CD4-positive, alpha-beta T cell (primary cell): ENCODE results near the gene MFSD6. TPM values are rescaled to one million over a fixed set of nuclear protein-coding genes. Genes with fewer than 3 reads are reported as not detected.

ENCODE experiments used
- ATAC-seq: fragments of 200-7000 bp; cut with Tn5 transposase; one replicate; pipeline ENCODE4 v1.10.0; 2022; ENCODE audit warnings: mild to moderate bottlenecking; ENCODE audit not compliant: poor library complexity
- CTCF ChIA-PET: fragments of 350-600 bp; sonication (Branson Sonifier 250); formaldehyde crosslinking; loops from one replicate; lab custom pipeline; 2021; ENCODE audit warnings: antibody characterized with exemption, inconsistent platforms; lab: Charles Lee
- POLR2A ChIA-PET: fragments of 350-600 bp; sonication (Branson Sonifier 250); formaldehyde crosslinking; loops from one replicate; lab custom pipeline; 2021; ENCODE audit warnings: antibody characterized with exemption, inconsistent platforms; lab: Charles Lee
- DNase-seq, 14 experiments: peaks; one replicate each; pipeline ENCODE4 v3.0.0-alpha.2; 2013 to 2020; ENCODE audit warnings: mixed read lengths in 2 of 14
- H3K27ac ChIP-seq, 2 donors: one replicate each; pipeline versions ENCODE4 v1.5.1 to v1.7.0; 2013; ENCODE audit warnings: low read length in 2 of 2, low read depth in 1 of 2, mild to moderate bottlenecking in 1 of 2
- H3K27me3 ChIP-seq, 2 experiments: 1 replicate in 1 of 2; 2 replicates in 1 of 2; pipeline versions ENCODE4 v1.6.1 to v1.7.0; 2013; ENCODE audit warnings: low read length in 2 of 2, control low read depth in 1 of 2, mild to moderate bottlenecking in 1 of 2, moderate library complexity in 1 of 2; ENCODE audit not compliant: insufficient read depth in 2 of 2, control insufficient read depth in 1 of 2
- H3K36me3 ChIP-seq: one replicate; pipeline ENCODE4 v1.6.1; 2013; ENCODE audit warnings: low read length, control low read depth; ENCODE audit not compliant: insufficient read depth
- H3K4me1 ChIP-seq: one replicate; pipeline ENCODE4 v1.6.1; 2013; ENCODE audit warnings: low read length, control low read depth; ENCODE audit not compliant: insufficient read depth
- H3K4me3 ChIP-seq: one replicate; pipeline ENCODE4 v1.5.1; 2013; ENCODE audit warnings: mild to moderate bottlenecking, low read length, moderate library complexity
- H3K9me3 ChIP-seq, 2 experiments: 1 replicate in 1 of 2; 2 replicates in 1 of 2; pipeline versions ENCODE4 v1.6.1 to v1.7.0; 2013; ENCODE audit warnings: low read length in 2 of 2, mild to moderate bottlenecking in 2 of 2, control low read depth in 1 of 2, moderate library complexity in 1 of 2; ENCODE audit not compliant: control insufficient read depth in 1 of 2, insufficient read depth in 1 of 2
- H3K27ac Mint-ChIP-seq: one replicate; pipeline ENCODE4 v1.8.0; 2020; ENCODE audit warnings: mixed read lengths
- H3K27me3 Mint-ChIP-seq: one replicate; pipeline ENCODE4 v1.8.0; 2021; ENCODE audit warnings: mixed read lengths
- H3K36me3 Mint-ChIP-seq: one replicate; pipeline ENCODE4 v1.8.0; 2021; ENCODE audit warnings: low read depth, mixed read lengths
- H3K4me1 Mint-ChIP-seq: one replicate; pipeline ENCODE4 v1.8.0; 2021; ENCODE audit warnings: low read depth, mixed read lengths
- H3K4me3 Mint-ChIP-seq: one replicate; pipeline ENCODE4 v1.8.0; 2020; ENCODE audit warnings: mild to moderate bottlenecking, mixed read lengths
- H3K9me3 Mint-ChIP-seq: one replicate; pipeline ENCODE4 v1.8.0; 2020; ENCODE audit warnings: mixed read lengths
- intact Hi-C, 2 experiments: fragments of 100-400 bp; cut with DNase I in 1 of 2; cut with micrococcal nuclease in 1 of 2; formaldehyde crosslinking; loops; one replicate each; pipeline versions ENCODE4 v1.15.1 to v1.9.0; 2023 to 2025; cut with DNase I, micrococcal nuclease
- total RNA-seq, 174 experiments: library from RNA in 2 of 174; stranded (reverse) in 2 of 174; gene quantifications; one replicate each; pipeline ENCODE4 v1.2.3 and lab custom pipeline; 2021 to 2026
- TF ChIP-seq, protein P1 (sequence below): fragments of 200-600 bp; IDR thresholded peaks from one replicate; pipeline ENCODE4 v1.8.0; 2022; ENCODE audit warnings: antibody characterized with exemption, mild to moderate bottlenecking

The MFSD6 gene
- total RNA-seq, 2 experiments from 2014 or later: 41.2 to 47.8 TPM

- Histone ChIP-seq H3K27me3 (no peaks in the 10 kb centered on the region), H3K4me1 (peaks cover 41% of the 10 kb centered on the region), H3K4me3 (no peak overlapping the region), H3K27ac (no peak overlapping the region), H3K9me3 (no peaks in the 10 kb centered on the region), H3K36me3 (peaks cover 1% of the 10 kb centered on the region)
- TF ChIP-seq, protein P1, sequence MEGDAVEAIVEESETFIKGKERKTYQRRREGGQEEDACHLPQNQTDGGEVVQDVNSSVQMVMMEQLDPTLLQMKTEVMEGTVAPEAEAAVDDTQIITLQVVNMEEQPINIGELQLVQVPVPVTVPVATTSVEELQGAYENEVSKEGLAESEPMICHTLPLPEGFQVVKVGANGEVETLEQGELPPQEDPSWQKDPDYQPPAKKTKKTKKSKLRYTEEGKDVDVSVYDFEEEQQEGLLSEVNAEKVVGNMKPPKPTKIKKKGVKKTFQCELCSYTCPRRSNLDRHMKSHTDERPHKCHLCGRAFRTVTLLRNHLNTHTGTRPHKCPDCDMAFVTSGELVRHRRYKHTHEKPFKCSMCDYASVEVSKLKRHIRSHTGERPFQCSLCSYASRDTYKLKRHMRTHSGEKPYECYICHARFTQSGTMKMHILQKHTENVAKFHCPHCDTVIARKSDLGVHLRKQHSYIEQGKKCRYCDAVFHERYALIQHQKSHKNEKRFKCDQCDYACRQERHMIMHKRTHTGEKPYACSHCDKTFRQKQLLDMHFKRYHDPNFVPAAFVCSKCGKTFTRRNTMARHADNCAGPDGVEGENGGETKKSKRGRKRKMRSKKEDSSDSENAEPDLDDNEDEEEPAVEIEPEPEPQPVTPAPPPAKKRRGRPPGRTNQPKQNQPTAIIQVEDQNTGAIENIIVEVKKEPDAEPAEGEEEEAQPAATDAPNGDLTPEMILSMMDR: no peak
- H3K9me3 Mint-ChIP-seq: no peaks in the 10 kb centered on the region
- CTCF ChIA-PET: no interaction called here
- peak overlapping the region; percentile 75 for H3K27ac Mint-ChIP-seq
- ATAC-seq: no peak
- peaks cover 84% of the 10 kb centered on the region for H3K4me1 Mint-ChIP-seq
- POLR2A ChIA-PET: interaction anchor here (1.5 kb wide), 1 partner anchor 469 kb away, joined by 3 read pairs; no protein-coding TSS in a partner anchor
- H3K36me3 Mint-ChIP-seq: peaks cover 17% of the 10 kb centered on the region
- H3K27me3 Mint-ChIP-seq: no peaks in the 10 kb centered on the region
- DNase-seq: no peak
- peak overlapping the region; percentile 2 for H3K4me3 Mint-ChIP-seq
- intact Hi-C loops: no loop called here
Observed at GRCh38 chr2:190412966-190413365, 4.8 kb downstream of the MFSD6 start.

DNA sequence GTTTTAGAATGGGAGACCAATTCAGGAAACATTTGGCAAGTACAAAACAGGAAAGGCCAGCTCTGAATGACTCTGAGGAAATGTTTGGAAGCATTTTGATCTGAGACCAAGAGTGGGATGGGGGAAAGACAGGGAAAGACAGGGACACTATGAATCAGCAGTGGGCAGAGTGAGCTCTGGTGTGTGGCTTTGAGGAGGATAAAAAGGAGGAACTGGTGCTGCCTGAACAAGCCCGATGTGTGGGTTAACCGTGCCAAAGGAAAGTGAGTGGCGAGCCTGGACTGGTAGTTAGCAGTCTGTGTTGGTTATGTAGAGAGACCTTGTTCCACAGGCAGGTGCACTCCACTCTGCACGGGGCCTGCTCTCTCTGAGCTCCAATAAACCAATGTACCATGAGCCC lies 5.3 kb downstream of the MFSD6 start:
- H3K9me3 Mint-ChIP-seq: no peaks in the 10 kb centered on the region
- Histone ChIP-seq H3K36me3 (peaks cover 5% of the 10 kb centered on the region), H3K27me3 (no peaks in the 10 kb centered on the region), H3K9me3 (no peaks in the 10 kb centered on the region), H3K4me1 (peaks cover 43% of the 10 kb centered on the region), H3K4me3 (no peak overlapping the region), H3K27ac (no peak overlapping the region)
- ChIA-PET CTCF (no interaction called here), POLR2A (interaction anchor here (1.5 kb wide), 1 partner anchor 468 kb away, joined by 3 read pairs; no protein-coding TSS in a partner anchor)
- H3K36me3 Mint-ChIP-seq: peaks cover 22% of the 10 kb centered on the region
- H3K27me3 Mint-ChIP-seq: no peaks in the 10 kb centered on the region
- no peak for ATAC-seq
- H3K27ac Mint-ChIP-seq: peak overlapping the region; percentile 75
- TF ChIP-seq, protein P1: no peak
- no peak overlapping the region for H3K4me3 Mint-ChIP-seq
- no peak for DNase-seq
- intact Hi-C loops: no loop called here
- peaks cover 88% of the 10 kb centered on the region for H3K4me1 Mint-ChIP-seq

DNA sequence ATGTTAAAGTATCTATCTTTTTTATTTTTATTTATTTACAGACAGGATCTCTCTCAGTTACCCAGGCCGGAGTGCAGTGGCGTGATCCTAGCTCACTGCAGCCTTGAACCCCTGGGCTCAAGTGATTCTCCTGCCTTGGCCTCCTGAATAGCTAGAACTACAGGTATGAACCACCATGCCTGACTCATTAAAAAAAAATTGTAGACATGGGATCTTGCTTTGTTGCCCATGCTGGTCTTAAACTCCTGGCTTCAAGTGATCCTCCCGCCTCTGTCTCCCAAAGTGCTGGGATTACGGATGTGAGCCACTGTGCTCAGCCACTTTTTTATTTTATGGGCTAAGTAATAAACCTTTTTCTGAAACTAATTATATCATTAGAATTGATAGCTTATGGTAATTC lies 7.1 kb downstream of the MFSD6 start:
- no peaks in the 10 kb centered on the region for H3K27me3 ChIP-seq
- ATAC-seq (no peak), DNase-seq (no peak)
- Mint-ChIP-seq H3K4me1 (peaks cover 92% of the 10 kb centered on the region), H3K27me3 (no peaks in the 10 kb centered on the region), H3K36me3 (peaks cover 23% of the 10 kb centered on the region), H3K9me3 (no peaks in the 10 kb centered on the region), H3K27ac (peak overlapping the region; percentile 78), H3K4me3 (no peak overlapping the region)
- H3K9me3 ChIP-seq: no peaks in the 10 kb centered on the region
- H3K27ac ChIP-seq: peak overlapping the region; percentile 34 to 75
- H3K4me1 ChIP-seq: peaks cover 36% of the 10 kb centered on the region
- no peak overlapping the region for H3K4me3 ChIP-seq
- H3K36me3 ChIP-seq: peaks cover 5% of the 10 kb centered on the region
- TF ChIP-seq, protein P1: no peak
- ChIA-PET POLR2A (interaction anchor here (0.9 to 2.5 kb wide), 7 partner anchors 8 to 467 kb away, joined by 3 to 28 read pairs (median 3); partner anchors contain the start of genes GLS and NEMP2), CTCF (interaction anchor here (1.5 kb wide), 1 partner anchor 95 kb away, joined by 5 read pairs; the partner anchor contains the start of gene HIBCH)
- intact Hi-C loops: no loop called here
